HUES48 (cell line): ENCODE data around the gene ATP5MC3.

Experiments used
- H3K27ac ChIP-seq: one replicate; pipeline ENCODE4 v1.7.0; 2013; ENCODE audit warnings: low read depth, low read length, inconsistent platforms
- H3K27me3 ChIP-seq: 2 replicates; pipeline ENCODE4 v1.6.1; 2013; ENCODE audit warnings: mild to moderate bottlenecking, low read length; ENCODE audit not compliant: control insufficient read depth, insufficient read depth
- H3K36me3 ChIP-seq: 2 replicates; pipeline ENCODE4 v1.6.1; 2013; ENCODE audit warnings: low read length; ENCODE audit not compliant: control insufficient read depth, insufficient read depth
- H3K4me1 ChIP-seq: 2 replicates; pipeline ENCODE4 v1.6.1; 2013; ENCODE audit warnings: mild to moderate bottlenecking, low read length; ENCODE audit not compliant: control insufficient read depth, insufficient read depth
- H3K4me3 ChIP-seq: 2 replicates; pipeline ENCODE4 v1.5.1; 2013; ENCODE audit warnings: mild to moderate bottlenecking, low read depth, low read length
- H3K9ac ChIP-seq: 2 replicates; pipeline ENCODE4 v1.6.1; 2013; ENCODE audit warnings: mild to moderate bottlenecking, low read depth, low read length, moderate library complexity
- H3K9me3 ChIP-seq: 2 replicates; pipeline ENCODE4 v1.6.1; 2013; ENCODE audit warnings: low read length; ENCODE audit not compliant: control insufficient read depth, insufficient read depth

ATP5MC3 gene

DNA sequence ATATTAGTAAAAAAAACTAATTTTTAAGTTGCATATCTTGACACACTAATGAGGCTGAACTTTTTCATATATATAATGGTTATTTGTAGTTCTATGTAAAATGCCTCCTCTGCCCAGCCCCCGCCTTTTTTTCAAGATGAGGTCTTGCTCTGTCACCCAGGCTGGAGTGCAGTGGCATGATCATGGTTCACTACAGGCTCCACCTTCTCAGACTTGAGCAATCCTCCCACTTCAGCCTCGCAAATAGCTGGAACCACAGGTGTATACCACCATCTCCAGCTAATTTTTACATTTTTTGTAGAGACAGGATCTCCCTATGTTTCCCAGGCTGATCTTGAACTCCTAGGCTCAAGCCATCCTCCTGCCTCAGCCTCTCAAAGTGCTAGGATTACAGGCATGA is 37.8 kb downstream of the ATP5MC3 start:
- H3K36me3 ChIP-seq: 0 out of 2 replicates have a peak, but pooled peaks cover 20% of the 10 kb centered on the region
- no peak overlapping the region for H3K27ac ChIP-seq
- no peak overlapping the region for H3K9ac ChIP-seq
- H3K4me1 ChIP-seq: no peaks in the 10 kb centered on the region
- H3K27me3 ChIP-seq: no peaks in the 10 kb centered on the region
- no peaks in the 10 kb centered on the region for H3K9me3 ChIP-seq
- no peak overlapping the region for H3K4me3 ChIP-seq

GRCh38 chr2:175143191-175143590 is 38.3 kb downstream of the ATP5MC3 start:
- Histone ChIP-seq H3K36me3 (0 out of 2 replicates have a peak, but pooled peaks cover 20% of the 10 kb centered on the region), H3K9ac (no peak overlapping the region), H3K9me3 (no peaks in the 10 kb centered on the region), H3K27me3 (no peaks in the 10 kb centered on the region), H3K4me3 (no peak overlapping the region), H3K27ac (no peak overlapping the region), H3K4me1 (no peaks in the 10 kb centered on the region)

- Histone ChIP-seq H3K4me1 (peaks cover 15% of the 10 kb centered on the region), H3K27me3 (no peaks in the 10 kb centered on the region)
These were observed 41.2 kb downstream of the ATP5MC3 start for GRCh38 chr2:175140332-175140731.

GRCh38 chr2:175137793-175138192 is 43.7 kb downstream of the ATP5MC3 start:
- Histone ChIP-seq H3K4me1 (peaks cover 16% of the 10 kb centered on the region), H3K9me3 (no peaks in the 10 kb centered on the region)

More at GRCh38 chr2:175140332-175140731, 41.2 kb downstream of the ATP5MC3 start:
- H3K4me3 ChIP-seq: no peak overlapping the region
- no peak overlapping the region for H3K9ac ChIP-seq
- H3K27ac ChIP-seq: no peak overlapping the region
- H3K36me3 ChIP-seq: 0 out of 2 replicates have a peak, but pooled peaks cover 17% of the 10 kb centered on the region
- no peaks in the 10 kb centered on the region for H3K9me3 ChIP-seq

DNA sequence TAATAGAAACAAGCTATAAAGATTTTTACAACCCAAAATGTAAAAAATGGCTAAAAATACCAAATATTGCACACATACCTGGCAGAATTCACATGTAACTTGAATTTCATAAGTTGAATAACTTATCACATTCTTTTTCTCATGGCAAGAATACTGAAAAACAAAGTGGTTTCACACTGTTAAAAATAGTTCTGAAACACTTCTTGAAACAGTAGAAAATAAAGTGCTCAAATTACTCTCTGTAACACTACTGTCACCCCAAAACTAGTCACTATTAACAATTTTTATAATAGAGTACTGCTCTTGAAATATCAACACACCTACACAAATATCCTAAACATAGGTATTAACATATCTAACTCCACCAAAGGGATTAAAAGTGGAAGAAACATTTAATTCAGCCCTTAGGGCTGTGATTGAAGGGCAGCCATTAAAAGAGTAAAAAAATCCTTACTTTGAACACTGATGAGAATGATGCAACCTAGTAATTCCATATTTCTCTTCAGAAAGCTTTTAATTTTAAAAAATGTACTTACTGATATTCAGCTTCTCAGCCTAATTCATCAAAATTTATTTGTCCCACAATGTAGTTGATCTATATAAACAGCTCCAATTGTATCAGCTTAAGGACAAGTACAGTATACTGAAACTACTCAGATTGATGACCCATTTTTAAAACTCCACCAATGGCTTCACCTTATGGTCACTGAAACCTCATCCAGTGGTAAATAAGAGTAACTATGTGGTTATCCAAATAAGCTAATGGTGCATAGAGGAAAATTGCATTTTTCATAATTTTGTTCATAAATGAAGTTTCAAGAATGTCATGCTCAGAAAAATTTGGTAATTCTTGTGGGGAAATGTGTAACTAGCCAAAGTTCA is 44.9 kb downstream of the ATP5MC3 start:
- Histone ChIP-seq H3K9me3 (no peaks in the 10 kb centered on the region), H3K9ac (no peak overlapping the region), H3K27ac (peak overlapping the region; percentile 25), H3K4me1 (peaks cover 16% of the 10 kb centered on the region), H3K36me3 (peaks cover 29% of the 10 kb centered on the region), H3K4me3 (no peak overlapping the region), H3K27me3 (no peaks in the 10 kb centered on the region)

More at GRCh38 chr2:175137793-175138192, 43.7 kb downstream of the ATP5MC3 start:
- Histone ChIP-seq H3K27me3 (no peaks in the 10 kb centered on the region), H3K9ac (no peak overlapping the region), H3K27ac (no peak overlapping the region), H3K36me3 (peaks cover 26% of the 10 kb centered on the region), H3K4me3 (no peak overlapping the region)

DNA sequence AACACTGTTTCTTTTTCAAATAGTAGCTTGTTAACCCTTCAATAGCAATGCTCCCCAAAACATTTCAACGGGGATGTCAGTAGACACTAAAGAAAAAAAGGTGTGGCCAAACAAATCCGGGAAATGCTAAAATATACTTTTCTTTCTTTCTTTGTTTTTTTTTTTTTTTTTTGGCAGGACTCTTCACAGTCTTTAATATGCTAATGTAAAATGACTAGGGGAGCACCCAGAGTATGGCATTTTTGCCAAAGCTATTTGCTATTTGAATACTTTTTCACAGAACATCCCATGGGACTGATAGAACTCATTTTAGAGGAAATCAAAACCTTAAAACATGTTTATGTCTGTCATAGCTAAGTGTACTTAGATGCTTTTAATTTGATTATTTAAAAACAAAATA is 45.6 kb downstream of the ATP5MC3 start:
- H3K27ac ChIP-seq: peak overlapping the region; percentile 48
- no peak overlapping the region for H3K4me3 ChIP-seq
- H3K9ac ChIP-seq: no peak overlapping the region
- no peaks in the 10 kb centered on the region for H3K9me3 ChIP-seq
- no peaks in the 10 kb centered on the region for H3K27me3 ChIP-seq
- H3K36me3 ChIP-seq: peaks cover 29% of the 10 kb centered on the region
- H3K4me1 ChIP-seq: peaks cover 16% of the 10 kb centered on the region

DNA sequence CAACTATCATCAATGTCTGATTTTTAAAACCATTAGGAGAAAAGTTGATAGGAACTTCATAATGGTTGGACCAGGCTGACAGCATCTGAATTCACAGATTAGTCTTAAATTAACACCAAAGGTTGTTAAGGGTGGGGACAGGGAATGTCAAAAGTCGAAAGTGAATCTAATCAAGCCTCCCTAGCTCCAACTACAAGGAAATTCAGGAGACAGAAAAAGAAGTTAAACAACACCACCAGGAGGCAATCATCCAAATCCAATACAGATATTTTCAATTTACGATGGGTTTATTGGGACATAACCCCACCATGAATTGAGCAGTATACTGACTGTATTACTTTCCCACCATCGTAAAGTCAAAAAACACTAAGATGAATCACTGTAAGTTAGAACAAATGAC is 46.3 kb downstream of the ATP5MC3 start:
- no peak overlapping the region for H3K9ac ChIP-seq
- H3K27me3 ChIP-seq: no peaks in the 10 kb centered on the region
- H3K4me3 ChIP-seq: no peak overlapping the region
- H3K4me1 ChIP-seq: peaks cover 16% of the 10 kb centered on the region
- H3K36me3 ChIP-seq: peaks cover 32% of the 10 kb centered on the region
- no peaks in the 10 kb centered on the region for H3K9me3 ChIP-seq
- H3K27ac ChIP-seq: peak overlapping the region; percentile 48

DNA sequence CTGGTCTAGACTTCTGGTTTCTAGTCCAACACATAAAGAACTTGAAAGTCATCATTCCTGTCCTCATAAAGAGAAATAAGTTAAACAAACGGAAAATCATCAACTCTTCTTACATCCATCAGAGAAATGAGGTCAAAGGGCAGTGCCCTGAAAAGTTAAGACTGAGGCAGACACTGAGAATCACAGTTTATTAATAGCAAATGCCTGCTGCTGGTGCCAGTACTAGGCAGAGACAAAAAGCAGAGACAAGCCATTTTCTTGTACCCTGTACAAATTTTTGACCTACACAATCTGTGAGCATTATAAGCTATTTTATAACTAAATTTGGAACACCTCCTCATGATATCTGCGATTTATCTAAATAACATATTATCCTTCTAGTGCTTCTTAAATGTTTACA is 50.3 kb downstream of the ATP5MC3 start:
- H3K4me3 ChIP-seq: no peak overlapping the region
- H3K36me3 ChIP-seq: peaks cover 62% of the 10 kb centered on the region
- no peak overlapping the region for H3K27ac ChIP-seq
- H3K9me3 ChIP-seq: no peaks in the 10 kb centered on the region
- H3K27me3 ChIP-seq: no peaks in the 10 kb centered on the region
- H3K9ac ChIP-seq: no peak overlapping the region
- H3K4me1 ChIP-seq: peaks cover 10% of the 10 kb centered on the region

DNA sequence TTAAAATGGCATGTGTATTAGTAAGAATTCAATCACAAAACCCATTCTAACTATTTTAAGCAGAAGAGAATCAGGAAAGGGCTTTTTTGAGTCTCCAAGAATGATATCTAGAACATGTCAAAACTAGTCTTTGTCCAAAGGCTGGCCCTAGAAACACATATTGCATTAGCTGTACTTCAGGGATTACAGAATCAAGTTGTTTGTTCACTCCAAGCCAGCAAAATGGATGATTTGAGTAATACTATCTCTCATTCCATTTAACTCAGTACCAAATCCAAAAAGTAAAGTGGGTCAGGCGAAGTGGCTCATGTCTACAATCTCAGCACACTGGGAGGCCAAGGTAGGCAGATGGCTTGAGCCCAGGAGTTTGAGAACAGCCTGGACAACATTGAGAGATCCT is 54.8 kb downstream of the ATP5MC3 start:
- Histone ChIP-seq H3K4me1 (no peaks in the 10 kb centered on the region), H3K27ac (no peak overlapping the region), H3K9me3 (no peaks in the 10 kb centered on the region), H3K9ac (no peak overlapping the region), H3K36me3 (peaks cover 41% of the 10 kb centered on the region), H3K27me3 (no peaks in the 10 kb centered on the region), H3K4me3 (no peak overlapping the region)
